GM12864 (cell line): ENCODE results near the gene TMPO.

ENCODE experiments used
- DNase-seq: peaks from one replicate; pipeline ENCODE4 v3.0.0-alpha.2; 2011; ENCODE audit warnings: low read depth
- H3K4me3 ChIP-seq: 2 replicates; pipeline ENCODE4 v1.5.1; 2011; ENCODE audit warnings: mild to moderate bottlenecking, low read depth, low read length, control low read depth
- CTCF ChIP-seq: IDR thresholded peaks from 2 replicates; pipeline ENCODE4 v1.5.1; 2011; ENCODE audit warnings: low read depth, mild to moderate bottlenecking, moderate library complexity, low read length, control low read depth, inconsistent platforms; ENCODE audit errors: missing control alignments

TMPO gene

GRCh38 chr12:98515287-98516110 lies at the start of gene TMPO:
TMPO (plus strand) TSS chr12:98515590; CDS start chr12:98515868, 278 bp downstream.
- no peak for TF ChIP-seq CTCF
- peak; percentile 87 for DNase-seq
- H3K4me3 ChIP-seq = peak within 1 kb of the TSS; percentile 79

GRCh38 chr12:98465950-98466602 lies 49.3 kb upstream of the TMPO start:
- no peak for DNase-seq
- no peak for TF ChIP-seq CTCF
- no peak overlapping the region for H3K4me3 ChIP-seq

GRCh38 chr12:98466640-98467400 lies 48.6 kb upstream of the TMPO start:
- TF ChIP-seq CTCF = no peak
- H3K4me3 ChIP-seq = no peak overlapping the region
- DNase-seq = no peak

GRCh38 chr12:98469109-98469508 lies 46.3 kb upstream of the TMPO start:
- no peak for TF ChIP-seq CTCF
- no peak for DNase-seq

GRCh38 chr12:98470469-98471082 lies 44.8 kb upstream of the TMPO start:
- TF ChIP-seq CTCF = no peak
- H3K4me3 ChIP-seq = no peak overlapping the region
- DNase-seq = no peak

More at GRCh38 chr12:98469109-98469508, 46.3 kb upstream of the TMPO start:
- no peak overlapping the region for H3K4me3 ChIP-seq

GRCh38 chr12:98471085-98471484 lies 44.3 kb upstream of the TMPO start:
- DNase-seq = no peak
- no peak for TF ChIP-seq CTCF
- H3K4me3 ChIP-seq = no peak overlapping the region
